ENCODE measurements around the gene CLINT1. TPM values are rescaled to one million over a fixed set of nuclear protein-coding genes. Genes with fewer than 3 reads are reported as not detected.

The CLINT1 gene
- total RNA-seq, 1 donor from 2014 or later = 48.6 TPM

- Histone ChIP-seq H3K4me3 (no peak overlapping the region), H3K27me3 (ENCODE audit: low read depth) (no peaks in the 10 kb centered on the region), H3K27ac (replicated peaks) (no peak overlapping the region), H3K4me1 (peaks cover 21% of the 10 kb centered on the region), H3K36me3 (no peaks in the 10 kb centered on the region), H3K9me3 (replicated peaks) (no peaks in the 10 kb centered on the region)
- no peak for TF ChIP-seq CTCF (IDR thresholded peaks at IDR 0.05; ENCODE audit: borderline replicate concordance)
- DNase-seq = no peak
- intact Hi-C loops (cut with micrococcal nuclease) = no loop called here
These were observed 23.9 kb downstream of the CLINT1 start for GRCh38 chr5:157835041-157835440.

- Histone ChIP-seq H3K4me3 (no peak overlapping the region), H3K27ac (replicated peaks) (peak overlapping the region; percentile 58), H3K27me3 (ENCODE audit: low read depth) (no peaks in the 10 kb centered on the region), H3K4me1 (peaks cover 59% of the 10 kb centered on the region), H3K9me3 (replicated peaks) (no peaks in the 10 kb centered on the region), H3K36me3 (no peaks in the 10 kb centered on the region)
- DNase-seq = no peak
- peak; percentile 43 for TF ChIP-seq CTCF (IDR thresholded peaks at IDR 0.05; ENCODE audit: borderline replicate concordance)
- intact Hi-C loops (cut with micrococcal nuclease) = no loop called here
These were observed 29.9 kb downstream of the CLINT1 start for GRCh38 chr5:157828944-157829639.

GRCh38 chr5:157828105-157828943 is 30.6 kb downstream of the CLINT1 start:
- Histone ChIP-seq H3K27me3 (ENCODE audit: low read depth) (no peaks in the 10 kb centered on the region), H3K4me3 (no peak overlapping the region), H3K4me1 (peaks cover 61% of the 10 kb centered on the region), H3K27ac (replicated peaks) (peak overlapping the region; percentile 58), H3K36me3 (no peaks in the 10 kb centered on the region), H3K9me3 (replicated peaks) (no peaks in the 10 kb centered on the region)
- no peak for DNase-seq
- no peak for TF ChIP-seq CTCF (IDR thresholded peaks at IDR 0.05; ENCODE audit: borderline replicate concordance)
- intact Hi-C loops (cut with micrococcal nuclease) = no loop called here

DNA sequence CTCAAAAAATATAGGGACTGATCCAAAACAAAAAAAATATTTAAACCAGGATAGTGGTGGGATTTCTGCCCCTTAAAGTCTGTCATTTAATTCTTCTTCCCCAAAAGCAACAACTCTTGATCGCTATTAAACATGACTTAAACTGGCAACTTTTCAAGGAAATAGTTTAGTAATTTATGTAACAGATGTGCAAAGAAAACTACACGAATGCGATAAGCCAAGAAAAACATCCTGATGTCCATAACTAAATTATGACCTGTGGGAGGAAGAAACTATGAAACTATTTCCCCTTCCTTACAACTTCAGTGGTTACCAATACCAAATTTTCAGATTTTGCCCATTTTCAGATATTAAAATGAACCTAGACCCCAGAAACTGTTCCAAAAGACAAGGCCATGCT is 31.5 kb downstream of the CLINT1 start:
- H3K4me3 ChIP-seq = no peak overlapping the region
- DNase-seq = no peak
- intact Hi-C loops (cut with micrococcal nuclease) = no loop called here
- no peaks in the 10 kb centered on the region for H3K27me3 ChIP-seq (ENCODE audit: low read depth)
- no peaks in the 10 kb centered on the region for H3K9me3 ChIP-seq (replicated peaks)
- no peaks in the 10 kb centered on the region for H3K36me3 ChIP-seq
- no peak for TF ChIP-seq CTCF (IDR thresholded peaks at IDR 0.05; ENCODE audit: borderline replicate concordance)
- H3K27ac ChIP-seq (replicated peaks) = peak overlapping the region; percentile 58
- peaks cover 62% of the 10 kb centered on the region for H3K4me1 ChIP-seq

DNA sequence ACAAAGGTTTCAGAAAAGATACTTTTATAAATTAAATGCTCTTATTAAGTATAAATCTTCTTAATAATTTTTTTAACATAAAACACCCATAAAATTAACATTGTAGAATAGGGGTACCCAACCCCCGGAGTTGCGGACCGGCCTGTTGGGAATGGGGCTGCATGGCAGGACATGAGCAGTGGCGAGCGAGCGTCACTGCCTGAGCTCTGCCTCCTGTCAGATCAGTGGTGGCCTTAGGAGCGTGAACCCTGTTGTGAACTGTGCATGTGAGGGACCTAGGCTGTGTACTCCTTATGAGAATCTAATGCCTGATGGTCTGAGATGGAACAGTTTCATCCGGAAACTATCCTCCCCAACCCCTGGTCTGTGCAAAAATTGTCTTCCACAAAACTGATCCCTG is 35.3 kb downstream of the CLINT1 start:
- Histone ChIP-seq H3K36me3 (no peaks in the 10 kb centered on the region), H3K27ac (replicated peaks) (no peak overlapping the region), H3K4me1 (peaks cover 92% of the 10 kb centered on the region), H3K9me3 (replicated peaks) (no peaks in the 10 kb centered on the region), H3K4me3 (no peak overlapping the region), H3K27me3 (ENCODE audit: low read depth) (no peaks in the 10 kb centered on the region)
- no peak for DNase-seq
- intact Hi-C loops (cut with micrococcal nuclease) = loop anchor here (5.0 kb wide), 1 partner anchor 34 kb away; the partner anchor contains the start of gene CLINT1
- TF ChIP-seq CTCF (IDR thresholded peaks at IDR 0.05; ENCODE audit: borderline replicate concordance) = no peak

All from left ventricle myocardium inferior (tissue), 1 donor.